Ascending aorta (tissue), 2 donors: Measurements from ENCODE around the gene SH3BP2. TPM values are rescaled to one million over a fixed set of nuclear protein-coding genes. Genes with fewer than 3 reads are reported as not detected.
"Not testable (repeated sequence)": the region's sequence is repeated elsewhere in the genome, so short reads cannot be mapped to it uniquely, and the experiment has no call there.

Experiments
- DNase-seq, 2 donors: peaks; one replicate each; pipeline ENCODE4 v3.0.0-alpha.2; 2019; ENCODE audit warnings: low spot score in 2 of 2
- H3K27ac ChIP-seq, 2 donors: fragments of 200-600 bp; sonication (generic); one replicate each; pipeline ENCODE4 v1.5.1; 2016 to 2017; ENCODE audit warnings: mild to moderate bottlenecking in 1 of 2
- H3K27me3 ChIP-seq: fragments of 200-600 bp; sonication (generic); one replicate; pipeline ENCODE4 v1.5.1; 2017
- H3K36me3 ChIP-seq, 2 donors: fragments of 200-600 bp; sonication (generic); one replicate each; pipeline ENCODE4 v1.5.1; 2016
- H3K4me1 ChIP-seq, 2 donors: fragments of 200-600 bp; sonication (generic); one replicate each; pipeline ENCODE4 v1.5.1; 2016 to 2017; ENCODE audit warnings: mild to moderate bottlenecking in 1 of 2
- H3K4me3 ChIP-seq, 2 donors: fragments of 200-600 bp; sonication (generic); one replicate each; pipeline ENCODE4 v1.5.1; 2016 to 2017; ENCODE audit warnings: mild to moderate bottlenecking in 1 of 2
- H3K9me3 ChIP-seq, 2 donors: fragments of 200-600 bp; sonication (generic); one replicate each; pipeline ENCODE4 v1.5.1; 2016
- intact Hi-C: fragments of 100-400 bp; cut with DNase I; formaldehyde crosslinking; loops from one replicate; pipeline ENCODE4 v1.15.1; 2023
- total RNA-seq: library from RNA; depleted of rRNA; stranded (reverse); fragments of >200 nt; gene quantifications from one replicate; pipeline ENCODE4 v1.1.0, GENCODE V29; 2016
- TF ChIP-seq, protein P1 (sequence below), 3 experiments: fragments of 200-600 bp in 2 of 3; fragments of 450-650 bp in 1 of 3; sonication (generic) in 2 of 3; IDR thresholded peaks; one replicate each; pipeline ENCODE4 v1.5.1; 2016 to 2019; ENCODE audit warnings: antibody characterized with exemption in 3 of 3, mild to moderate bottlenecking in 1 of 3, moderate library complexity in 1 of 3

Gene SH3BP2
- total RNA-seq, 1 donor from 2014 or later = 70.6 TPM

DNA sequence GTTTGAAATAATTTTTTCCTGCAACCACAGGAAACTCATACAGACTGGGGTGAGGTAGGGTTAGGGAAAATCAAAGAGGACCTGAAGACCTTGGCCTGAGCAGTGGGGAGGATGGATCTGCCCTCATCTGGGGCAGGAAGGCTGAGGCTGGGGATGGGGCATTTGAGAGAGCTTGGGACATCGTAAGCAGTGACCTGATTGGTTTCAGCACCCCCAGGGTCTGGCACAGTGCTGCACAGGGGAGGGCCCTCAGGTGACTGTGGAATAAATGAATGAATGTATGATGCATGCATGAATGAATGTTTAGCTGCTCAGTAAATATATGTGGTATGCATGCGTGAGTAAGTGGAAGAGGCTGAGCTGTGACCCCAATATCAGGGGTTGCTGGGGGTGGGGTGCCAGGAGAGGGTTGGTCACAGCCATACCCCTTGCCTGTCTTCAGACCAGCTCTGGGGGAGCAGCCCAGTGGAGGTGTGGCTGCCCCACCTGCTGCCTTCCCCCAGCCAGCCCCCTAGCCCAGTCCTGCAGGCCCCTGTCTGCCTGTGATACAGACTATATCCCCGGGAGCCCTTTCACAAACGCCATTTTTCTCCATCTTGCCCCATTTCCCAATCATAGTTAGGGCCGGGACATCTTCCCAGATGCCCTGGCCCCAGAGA is 25.7 kb upstream of the SH3BP2 start:
- Histone ChIP-seq H3K9me3 (no peaks in the 10 kb centered on the region), H3K4me3 (no peak overlapping the region), H3K36me3 (no peaks in the 10 kb centered on the region), H3K4me1 (no peaks in the 10 kb centered on the region), H3K27me3 (no peaks in the 10 kb centered on the region), H3K27ac (no peak overlapping the region)
- TF ChIP-seq, protein P1, sequence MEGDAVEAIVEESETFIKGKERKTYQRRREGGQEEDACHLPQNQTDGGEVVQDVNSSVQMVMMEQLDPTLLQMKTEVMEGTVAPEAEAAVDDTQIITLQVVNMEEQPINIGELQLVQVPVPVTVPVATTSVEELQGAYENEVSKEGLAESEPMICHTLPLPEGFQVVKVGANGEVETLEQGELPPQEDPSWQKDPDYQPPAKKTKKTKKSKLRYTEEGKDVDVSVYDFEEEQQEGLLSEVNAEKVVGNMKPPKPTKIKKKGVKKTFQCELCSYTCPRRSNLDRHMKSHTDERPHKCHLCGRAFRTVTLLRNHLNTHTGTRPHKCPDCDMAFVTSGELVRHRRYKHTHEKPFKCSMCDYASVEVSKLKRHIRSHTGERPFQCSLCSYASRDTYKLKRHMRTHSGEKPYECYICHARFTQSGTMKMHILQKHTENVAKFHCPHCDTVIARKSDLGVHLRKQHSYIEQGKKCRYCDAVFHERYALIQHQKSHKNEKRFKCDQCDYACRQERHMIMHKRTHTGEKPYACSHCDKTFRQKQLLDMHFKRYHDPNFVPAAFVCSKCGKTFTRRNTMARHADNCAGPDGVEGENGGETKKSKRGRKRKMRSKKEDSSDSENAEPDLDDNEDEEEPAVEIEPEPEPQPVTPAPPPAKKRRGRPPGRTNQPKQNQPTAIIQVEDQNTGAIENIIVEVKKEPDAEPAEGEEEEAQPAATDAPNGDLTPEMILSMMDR (IDR thresholded peaks at IDR 0.05) = no peak
- intact Hi-C loops = loop anchor here (10.0 kb wide), 1 partner anchor 528 kb away; the partner anchor contains the start of gene RGS12
- peak in 1 of 2 donors; percentile 54 for DNase-seq

DNA sequence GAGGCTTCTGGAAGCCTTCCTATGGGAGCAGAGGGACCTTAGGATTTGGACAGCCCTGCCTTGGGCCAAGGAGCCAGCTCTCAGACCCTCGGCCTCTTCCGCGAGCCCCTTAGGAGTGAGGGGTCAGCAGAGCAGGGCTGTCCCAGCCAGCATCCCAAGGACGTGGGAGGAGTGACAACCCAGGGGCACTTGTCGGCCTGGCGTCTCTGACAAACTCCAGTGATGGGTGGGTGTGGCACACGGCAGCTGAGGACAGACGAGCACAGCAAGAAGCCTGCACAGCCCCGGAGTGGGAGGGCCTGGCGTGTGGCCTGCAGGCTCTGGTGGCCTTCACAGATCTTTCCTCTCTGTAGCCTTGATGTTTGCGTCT is 25.2 kb upstream of the SH3BP2 start:
- DNase-seq = peak in 1 of 2 donors; percentile 63
- intact Hi-C loops = loop anchor here (10.0 kb wide), 1 partner anchor 527 kb away; the partner anchor contains the start of gene RGS12

DNA sequence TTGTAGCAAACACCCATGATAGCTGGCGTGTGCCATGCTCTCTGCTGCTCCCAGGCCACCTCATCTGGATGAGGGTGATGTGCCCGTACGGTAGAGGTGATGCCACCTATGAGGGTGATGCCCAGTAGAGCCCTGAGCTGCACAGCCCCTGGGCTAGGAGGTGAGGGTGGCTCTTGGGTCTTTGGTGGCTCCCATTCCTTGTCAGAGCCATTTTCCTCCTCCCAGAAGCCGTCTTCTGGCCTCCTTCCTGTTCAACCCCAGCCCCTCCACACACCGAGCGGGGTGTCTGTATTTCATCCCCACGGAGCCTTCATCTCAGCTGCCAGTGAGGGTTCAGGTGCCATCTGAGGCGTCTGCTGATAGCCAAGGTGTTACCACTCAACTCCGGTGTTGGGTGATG is 24.8 kb upstream of the SH3BP2 start:
- DNase-seq = peak in 1 of 2 donors; percentile 31
- Histone ChIP-seq H3K4me1 (no peaks in the 10 kb centered on the region), H3K4me3 (no peak overlapping the region), H3K27ac (no peak overlapping the region), H3K27me3 (no peaks in the 10 kb centered on the region), H3K9me3 (no peaks in the 10 kb centered on the region), H3K36me3 (no peaks in the 10 kb centered on the region)
- intact Hi-C loops = loop anchor here (10.0 kb wide), 1 partner anchor 527 kb away; the partner anchor contains the start of gene RGS12
- TF ChIP-seq, protein P1 (IDR thresholded peaks at IDR 0.05) = no peak

More for the DNA sequence above, 25.2 kb upstream of the SH3BP2 start:
- Histone ChIP-seq H3K4me1 (no peaks in the 10 kb centered on the region), H3K36me3 (no peaks in the 10 kb centered on the region), H3K27ac (no peak overlapping the region), H3K9me3 (no peaks in the 10 kb centered on the region), H3K4me3 (no peak overlapping the region), H3K27me3 (no peaks in the 10 kb centered on the region)
- TF ChIP-seq, protein P1 (IDR thresholded peaks at IDR 0.05) = no peak

DNA sequence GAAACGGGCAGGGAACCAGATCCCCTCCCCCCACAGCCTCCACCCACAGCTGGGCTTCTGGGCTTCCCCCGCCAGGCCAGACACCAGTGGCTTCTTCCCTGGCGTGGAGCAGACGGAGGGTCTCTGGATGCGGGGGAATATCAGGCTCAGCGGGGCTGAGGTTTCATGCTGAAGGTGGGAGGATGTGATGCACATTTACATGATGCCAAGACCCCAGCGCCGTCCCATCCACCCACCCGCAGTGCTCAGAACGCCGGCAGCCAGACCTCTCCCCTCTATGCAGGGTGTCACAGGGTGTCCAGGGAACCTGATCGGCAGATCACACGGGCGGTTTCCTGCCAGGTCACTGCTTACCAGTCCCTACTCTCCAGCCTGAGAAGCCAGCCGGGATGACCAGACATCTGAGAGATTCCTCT is 24.0 kb upstream of the SH3BP2 start:
- intact Hi-C loops = loop anchor here (10.0 kb wide), 1 partner anchor 526 kb away; the partner anchor contains the start of gene RGS12
- H3K27ac ChIP-seq = no peak overlapping the region
- H3K4me3 ChIP-seq = no peak overlapping the region
- TF ChIP-seq, protein P1 (IDR thresholded peaks at IDR 0.05) = no peak
- H3K4me1 ChIP-seq = no peaks in the 10 kb centered on the region
- H3K9me3 ChIP-seq = no peaks in the 10 kb centered on the region
- no peaks in the 10 kb centered on the region for H3K36me3 ChIP-seq
- H3K27me3 ChIP-seq = no peaks in the 10 kb centered on the region
- DNase-seq = peak in 1 of 2 donors; percentile 47

DNA sequence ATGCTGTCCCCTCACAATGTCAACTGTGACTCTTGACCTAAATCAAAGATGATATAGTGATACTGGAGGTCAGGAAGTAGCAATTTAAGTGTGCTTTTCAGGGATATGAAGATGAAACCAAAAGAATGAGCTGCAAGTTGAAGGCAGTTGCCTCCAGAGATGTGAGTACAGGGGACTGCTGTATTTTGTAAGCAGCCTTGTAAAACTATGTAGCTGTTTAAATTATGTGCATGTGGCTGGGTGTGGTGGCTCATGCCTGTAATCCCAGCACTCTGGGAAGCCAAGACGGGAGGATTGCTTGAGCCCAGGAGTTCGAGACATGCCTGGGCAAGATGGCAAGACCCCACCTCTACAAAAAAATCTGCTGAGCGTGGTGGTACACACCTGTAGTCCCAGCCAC is 21.6 kb upstream of the SH3BP2 start:
- TF ChIP-seq, protein P1 (IDR thresholded peaks at IDR 0.05) = no peak
- intact Hi-C loops = no loop called here
- Histone ChIP-seq H3K4me1 (no peaks in the 10 kb centered on the region), H3K9me3 (no peaks in the 10 kb centered on the region), H3K4me3 (no peak overlapping the region), H3K27ac (no peak overlapping the region), H3K27me3 (no peaks in the 10 kb centered on the region), H3K36me3 (no peaks in the 10 kb centered on the region)
- peak in 1 of 2 donors; percentile 30 for DNase-seq

DNA sequence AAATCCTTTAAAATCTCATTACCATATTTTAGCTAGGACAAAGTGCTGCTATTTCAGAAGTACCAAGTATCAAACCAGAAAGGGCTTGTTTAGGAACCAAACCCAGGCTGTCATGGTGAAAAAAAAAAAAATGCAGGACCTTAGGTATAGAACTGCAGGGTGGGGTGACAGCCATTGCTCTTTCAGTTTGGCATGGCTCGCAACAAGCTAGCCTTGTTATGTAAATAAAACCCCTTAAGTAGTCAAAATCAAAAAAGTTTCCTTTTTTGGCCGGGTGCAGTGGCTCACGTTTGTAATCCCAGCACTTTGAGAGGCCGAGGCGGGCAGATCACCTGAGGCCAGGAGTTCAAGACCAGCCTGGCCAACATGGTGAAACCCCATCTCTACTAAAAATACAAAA is 12.2 kb upstream of the SH3BP2 start:
- H3K4me1 ChIP-seq, H3K36me3 ChIP-seq, H3K9me3 ChIP-seq, intact Hi-C loops, H3K27me3 ChIP-seq, H3K4me3 ChIP-seq, H3K27ac ChIP-seq, DNase-seq: not testable (repeated sequence)
